Hepatocyte (in vitro differentiated cells): Measurements from ENCODE around the gene MAPK11.

Experiments
- CTCF ChIP-seq: fragments of 200-600 bp; sonication (generic); IDR thresholded peaks from 2 replicates; pipeline ENCODE4 v1.5.1; 2016; ENCODE audit warnings: antibody characterized with exemption, mild to moderate bottlenecking; ENCODE audit not compliant: poor library complexity
- EZH2 ChIP-seq: fragments of 200-600 bp; sonication (generic); IDR thresholded peaks from 2 replicates; pipeline ENCODE4 v1.6.1; 2016; ENCODE audit warnings: antibody characterized with exemption, mild to moderate bottlenecking, borderline replicate concordance

GRCh38 chr22:50266994-50267393, 3.2 kb downstream of the MAPK11 start:
- TF ChIP-seq CTCF, result no peak
- TF ChIP-seq EZH2, result no peak
